GM21515 (cell line): ENCODE results near the gene ACAD11.
"Not testable (repeated sequence)": the region's sequence is repeated elsewhere in the genome, so short reads cannot be mapped to it uniquely, and the experiment has no call there.

ENCODE experiments used
- ATAC-seq: cut with Tn5 transposase; IDR thresholded peaks from one replicate; pipeline ENCODE4 v1.9.1; 2021; ENCODE audit not compliant: unreplicated experiment

Gene ACAD11

GRCh38 chr3:132605374-132605792, 54.2 kb downstream of the ACAD11 start:
- ATAC-seq, result no peak

- ATAC-seq, result not testable (repeated sequence)
Observed at GRCh38 chr3:132600614-132601013, 59.0 kb downstream of the ACAD11 start.

- no peak for ATAC-seq
Observed at GRCh38 chr3:132598181-132598580, 61.4 kb downstream of the ACAD11 start.

GRCh38 chr3:132597660-132598059, 61.9 kb downstream of the ACAD11 start:
- no peak for ATAC-seq

- ATAC-seq, result no peak
Observed at GRCh38 chr3:132596816-132597433, 62.7 kb downstream of the ACAD11 start, which contains the start of gene ACKR4. ACKR4 (plus strand) TSS chr3:132597270; CDS start chr3:132600398, 3,128 bp downstream.

GRCh38 chr3:132596326-132596725, 63.3 kb downstream of the ACAD11 start:
- no peak for ATAC-seq

- ATAC-seq, result no peak
Observed at GRCh38 chr3:132595014-132595413, 64.6 kb downstream of the ACAD11 start.

- no peak for ATAC-seq
Observed at GRCh38 chr3:132594498-132594897, 65.1 kb downstream of the ACAD11 start.

- no peak for ATAC-seq
Observed at GRCh38 chr3:132593947-132594323, 65.7 kb downstream of the ACAD11 start.

GRCh38 chr3:132593241-132593946, 66.2 kb downstream of the ACAD11 start:
- no peak for ATAC-seq

- no peak for ATAC-seq
Observed at GRCh38 chr3:132592216-132592615, 67.4 kb downstream of the ACAD11 start.

- no peak for ATAC-seq
Observed at GRCh38 chr3:132587401-132587800, 72.2 kb downstream of the ACAD11 start.

GRCh38 chr3:132573797-132574211, 85.8 kb downstream of the ACAD11 start:
- ATAC-seq, result no peak

GRCh38 chr3:132570016-132570415, 89.6 kb downstream of the ACAD11 start:
- ATAC-seq, result no peak

GRCh38 chr3:132569580-132569979, 90.0 kb downstream of the ACAD11 start:
- ATAC-seq, result no peak

- no peak for ATAC-seq
Observed at GRCh38 chr3:132569153-132569552, 90.5 kb downstream of the ACAD11 start.

- no peak for ATAC-seq
Observed at GRCh38 chr3:132568422-132568821, 91.2 kb downstream of the ACAD11 start.

GRCh38 chr3:132564070-132564465, 95.5 kb downstream of the ACAD11 start:
- ATAC-seq, result no peak

- ATAC-seq, result no peak
Observed at GRCh38 chr3:132563420-132564069, 96.1 kb downstream of the ACAD11 start.

- ATAC-seq, result no peak
Observed at GRCh38 chr3:132561003-132561402, 98.6 kb downstream of the ACAD11 start.

- no peak for ATAC-seq
Observed at GRCh38 chr3:132556508-132557159, 103.0 kb downstream of the ACAD11 start.

- not testable (repeated sequence) for ATAC-seq
Observed at GRCh38 chr3:132556036-132556386, 103.6 kb downstream of the ACAD11 start.
